HG03378 (cell line): ENCODE measurements around the gene BPNT1.

Experiments used
- ATAC-seq: cut with Tn5 transposase; IDR thresholded peaks from one replicate; pipeline ENCODE4 v1.9.1; 2021; ENCODE audit warnings: mild to moderate bottlenecking, moderate library complexity; ENCODE audit not compliant: unreplicated experiment

The BPNT1 gene

DNA sequence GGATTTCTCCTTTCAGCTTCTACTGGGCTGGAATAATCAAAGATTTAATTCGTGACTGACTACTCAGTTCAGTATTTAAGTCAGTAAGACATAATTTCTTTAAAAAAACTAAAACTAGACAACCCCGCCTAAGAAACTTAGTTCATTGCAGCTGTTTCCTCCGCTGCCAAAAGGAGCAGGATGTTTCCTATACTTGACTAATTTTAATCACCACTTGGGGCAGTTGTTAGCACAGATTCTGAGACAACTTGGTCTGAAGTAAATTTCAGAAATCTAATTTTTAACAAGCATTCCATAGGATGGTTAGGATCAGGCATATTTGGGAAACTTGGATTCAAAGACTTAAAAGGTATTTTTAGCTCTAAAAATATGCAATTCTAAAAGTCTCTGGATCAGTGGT is 77.3 kb downstream of the BPNT1 start:
- ATAC-seq, result no peak

DNA sequence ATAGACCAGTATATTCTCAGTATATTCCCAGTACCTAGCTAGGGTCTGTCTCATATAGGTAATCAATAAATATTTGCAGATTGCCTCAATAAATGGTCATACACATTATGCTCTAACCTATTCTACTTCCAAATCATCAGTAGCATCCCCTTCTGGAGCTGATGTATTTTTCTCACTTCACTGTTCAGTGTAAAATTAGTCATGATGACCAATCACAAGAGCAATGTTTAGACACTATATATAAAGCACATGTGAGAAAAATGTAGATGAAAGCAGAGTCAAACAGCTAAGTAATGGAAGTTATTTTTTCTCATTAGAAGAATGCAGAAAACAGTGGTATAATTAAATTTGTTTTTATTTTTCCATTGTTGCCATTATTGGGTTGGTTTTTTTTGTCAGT is 78.0 kb downstream of the BPNT1 start:
- no peak for ATAC-seq
